ENCODE results near the gene GRIN3A.
"Not testable (repeated sequence)": the region's sequence is repeated elsewhere in the genome, so short reads cannot be mapped to it uniquely, and the experiment has no call there.

GRIN3A gene

GRCh38 chr9:101590901-101591300 is 147.5 kb downstream of the GRIN3A start:
- TF ChIP-seq MYC (IDR thresholded peaks at IDR 0.05; ENCODE audit: low read depth, low read length): no peak
- no peak for TF ChIP-seq CTCF (IDR thresholded peaks at IDR 0.05; ENCODE audit: low read depth, low read length)
- no peak for TF ChIP-seq POLR2A (IDR thresholded peaks at IDR 0.05; ENCODE audit: extremely low read depth, insufficient read length)
- TF ChIP-seq, protein P1, sequence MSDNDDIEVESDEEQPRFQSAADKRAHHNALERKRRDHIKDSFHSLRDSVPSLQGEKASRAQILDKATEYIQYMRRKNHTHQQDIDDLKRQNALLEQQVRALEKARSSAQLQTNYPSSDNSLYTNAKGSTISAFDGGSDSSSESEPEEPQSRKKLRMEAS (IDR thresholded peaks at IDR 0.05; ENCODE audit: low read depth, low read length): no peak
- H3K4me3 ChIP-seq (ENCODE audit: low read depth, low read length): no peak overlapping the region
- no peak for DNase-seq (ENCODE audit: low read depth)

DNA sequence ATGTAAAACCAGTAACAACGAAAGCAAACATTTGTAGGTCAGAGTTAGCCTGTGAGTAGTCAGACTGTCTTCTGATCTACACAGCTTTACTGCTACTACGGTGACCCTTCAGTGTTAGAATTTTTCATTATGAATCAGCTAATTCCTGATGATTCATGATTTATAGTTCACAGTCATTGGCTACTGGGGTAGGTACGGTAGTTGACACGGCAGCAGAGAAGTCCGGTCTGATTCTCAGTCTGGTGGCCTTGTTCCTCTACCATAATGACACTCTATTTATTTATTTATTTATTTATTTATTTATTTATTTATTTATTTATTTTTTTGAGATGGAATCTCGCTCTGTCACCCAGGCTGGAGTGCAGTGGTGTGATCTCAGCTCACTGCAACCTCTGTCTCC is 148.4 kb downstream of the GRIN3A start:
- not testable (repeated sequence) for DNase-seq (ENCODE audit: low read depth); H3K4me3 ChIP-seq (ENCODE audit: low read depth, low read length)

DNA sequence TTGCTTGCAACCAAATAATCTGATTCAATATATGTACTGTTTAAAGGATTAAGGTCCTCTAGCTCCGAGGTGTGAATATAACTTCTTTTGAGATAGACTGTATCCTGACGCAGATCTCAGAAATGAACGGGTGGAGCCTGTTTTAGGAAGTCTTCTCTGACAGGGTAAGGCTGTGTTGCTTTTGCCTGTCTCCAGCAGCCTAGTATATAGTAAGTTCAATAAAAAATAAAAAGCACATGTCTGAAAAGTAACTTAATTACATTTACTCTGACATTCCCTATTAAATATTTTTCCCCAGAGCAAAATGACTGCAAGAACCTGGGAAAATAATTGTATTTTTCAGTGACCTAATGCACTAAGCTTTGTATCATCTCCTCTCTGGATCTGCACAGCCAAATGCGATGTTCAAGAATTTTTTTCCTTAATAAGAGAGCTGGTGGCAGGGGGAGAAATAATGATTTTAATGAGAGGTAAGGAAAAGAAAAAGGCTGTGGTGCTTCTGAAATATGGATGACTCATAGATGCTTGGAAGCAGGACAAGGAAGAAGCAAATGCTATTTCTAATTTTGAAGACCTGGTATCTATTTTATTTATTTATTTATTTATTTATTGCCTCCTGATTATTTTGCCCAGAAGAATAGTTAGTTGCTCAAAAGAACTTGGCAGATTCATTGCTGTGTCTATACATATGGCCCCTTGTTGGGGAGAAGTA is 151.0 kb downstream of the GRIN3A start:
- TF ChIP-seq CTCF (IDR thresholded peaks at IDR 0.05; ENCODE audit: low read depth, low read length) (no peak), MYC (IDR thresholded peaks at IDR 0.05; ENCODE audit: low read depth, low read length) (no peak), POLR2A (IDR thresholded peaks at IDR 0.05; ENCODE audit: extremely low read depth, insufficient read length) (no peak)
- TF ChIP-seq, protein P1 (IDR thresholded peaks at IDR 0.05; ENCODE audit: low read depth, low read length): no peak
- no peak for DNase-seq (ENCODE audit: low read depth)

GRCh38 chr9:101586651-101587050 is 151.8 kb downstream of the GRIN3A start:
- no peak overlapping the region for H3K4me3 ChIP-seq (ENCODE audit: low read depth, low read length)
- TF ChIP-seq POLR2A (IDR thresholded peaks at IDR 0.05; ENCODE audit: extremely low read depth, insufficient read length): no peak
- no peak for TF ChIP-seq CTCF (IDR thresholded peaks at IDR 0.05; ENCODE audit: low read depth, low read length)
- TF ChIP-seq, protein P1 (IDR thresholded peaks at IDR 0.05; ENCODE audit: low read depth, low read length): no peak
- TF ChIP-seq MYC (IDR thresholded peaks at IDR 0.05; ENCODE audit: low read depth, low read length): no peak
- DNase-seq (ENCODE audit: low read depth): no peak

More for the DNA sequence above, 151.0 kb downstream of the GRIN3A start:
- no peak overlapping the region for H3K4me3 ChIP-seq (ENCODE audit: low read depth, low read length)

DNA sequence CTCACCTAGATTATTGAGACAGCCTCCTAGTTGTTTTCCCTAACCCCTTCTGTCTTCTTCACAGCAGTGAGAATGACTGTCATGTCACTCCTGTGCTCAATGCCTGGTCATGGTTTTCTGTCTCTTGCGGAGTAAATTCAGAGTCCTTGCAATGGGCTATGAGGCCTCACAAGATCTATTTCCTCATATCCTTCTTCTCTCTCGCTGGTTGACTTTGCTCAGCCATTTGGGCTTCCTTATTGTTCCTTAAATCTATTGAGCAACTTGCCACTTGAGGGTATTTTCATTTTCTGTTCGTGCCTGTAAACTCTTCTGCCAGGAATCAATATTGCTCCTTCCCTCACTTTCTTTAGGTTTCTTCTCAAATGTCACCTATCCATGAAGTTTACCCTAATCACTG is 152.7 kb downstream of the GRIN3A start:
- peak; percentile 67 for DNase-seq (ENCODE audit: low read depth)
- TF ChIP-seq MYC (IDR thresholded peaks at IDR 0.05; ENCODE audit: low read depth, low read length) (no peak), POLR2A (IDR thresholded peaks at IDR 0.05; ENCODE audit: extremely low read depth, insufficient read length) (no peak), CTCF (IDR thresholded peaks at IDR 0.05; ENCODE audit: low read depth, low read length) (no peak)
- TF ChIP-seq, protein P1 (IDR thresholded peaks at IDR 0.05; ENCODE audit: low read depth, low read length): no peak
- H3K4me3 ChIP-seq (ENCODE audit: low read depth, low read length): no peak overlapping the region

GRCh38 chr9:101582553-101582952 is 155.9 kb downstream of the GRIN3A start:
- no peak for DNase-seq (ENCODE audit: low read depth)

More at GRCh38 chr9:101582553-101582952, 155.9 kb downstream of the GRIN3A start:
- TF ChIP-seq, protein P1 (IDR thresholded peaks at IDR 0.05; ENCODE audit: low read depth, low read length): no peak
- TF ChIP-seq CTCF (IDR thresholded peaks at IDR 0.05; ENCODE audit: low read depth, low read length): no peak
- no peak for TF ChIP-seq MYC (IDR thresholded peaks at IDR 0.05; ENCODE audit: low read depth, low read length)
- TF ChIP-seq POLR2A (IDR thresholded peaks at IDR 0.05; ENCODE audit: extremely low read depth, insufficient read length): no peak
- no peak overlapping the region for H3K4me3 ChIP-seq (ENCODE audit: low read depth, low read length)

All from NB4 (cell line).